ENCODE data around the gene TNFAIP8L1. TPM values are rescaled to one million over a fixed set of nuclear protein-coding genes. Genes with fewer than 3 reads are reported as not detected.

TNFAIP8L1 gene
- total RNA-seq, 1 donor from 2014 or later = 8.2 TPM

- no peak overlapping the region for H3K4me3 Mint-ChIP-seq
- no peaks in the 10 kb centered on the region for H3K36me3 ChIP-seq
These were observed 48.0 kb upstream of the TNFAIP8L1 start for GRCh38 chr19:4591320-4591719.

GRCh38 chr19:4592445-4592844, 46.9 kb upstream of the TNFAIP8L1 start:
- Histone ChIP-seq H3K4me3 (no peak overlapping the region), H3K36me3 (no peaks in the 10 kb centered on the region), H3F3A (ENCODE audit: low read depth) (peaks cover 25% of the 10 kb centered on the region), H2AFZ (replicated peaks) (no peak overlapping the region), H3K79me2 (ENCODE audit: low read depth) (no peaks in the 10 kb centered on the region), H3K4me1 (peaks cover 3% of the 10 kb centered on the region), H4K20me1 (ENCODE audit: low read depth) (peaks cover 4% of the 10 kb centered on the region), H3K9me3 (ENCODE audit: low read depth) (no peaks in the 10 kb centered on the region), H3K27ac (no peak overlapping the region), H3K9ac (no peak overlapping the region), H3K27me3 (peaks cover 25% of the 10 kb centered on the region), H3K4me2 (no peak overlapping the region)
- H3K27ac Mint-ChIP-seq = peak overlapping the region; percentile 13
- no peak for DNase-seq (ENCODE audit: low spot score)
- peaks cover 23% of the 10 kb centered on the region for H3K4me1 Mint-ChIP-seq
- no peaks in the 10 kb centered on the region for H3K36me3 Mint-ChIP-seq
- no peaks in the 10 kb centered on the region for H3K9me3 Mint-ChIP-seq
- no peak overlapping the region for H3K4me3 Mint-ChIP-seq
- H3K27me3 Mint-ChIP-seq (ENCODE audit: insufficient read depth, low read depth) = peaks cover 24% of the 10 kb centered on the region
- no peak for TF ChIP-seq CTCF (IDR thresholded peaks at IDR 0.05)
- no peak for TF ChIP-seq EZH2phosphoT487 (IDR thresholded peaks at IDR 0.05)
- TF ChIP-seq EZH2 (IDR thresholded peaks at IDR 0.05) = no peak

More at GRCh38 chr19:4591320-4591719, 48.0 kb upstream of the TNFAIP8L1 start:
- Mint-ChIP-seq H3K36me3 (no peaks in the 10 kb centered on the region), H3K27ac (no peak overlapping the region), H3K9me3 (no peaks in the 10 kb centered on the region), H3K4me1 (peaks cover 24% of the 10 kb centered on the region), H3K27me3 (ENCODE audit: insufficient read depth, low read depth) (peaks cover 18% of the 10 kb centered on the region)
- peaks cover 27% of the 10 kb centered on the region for H3F3A ChIP-seq (ENCODE audit: low read depth)
- no peak overlapping the region for H2AFZ ChIP-seq (replicated peaks)
- no peaks in the 10 kb centered on the region for H3K79me2 ChIP-seq (ENCODE audit: low read depth)
- no peaks in the 10 kb centered on the region for H4K20me1 ChIP-seq (ENCODE audit: low read depth)
- no peak overlapping the region for H3K27ac ChIP-seq
- H3K4me3 ChIP-seq = no peak overlapping the region
- no peak overlapping the region for H3K4me2 ChIP-seq
- peaks cover 13% of the 10 kb centered on the region for H3K27me3 ChIP-seq
- H3K9ac ChIP-seq = no peak overlapping the region
- DNase-seq (ENCODE audit: low spot score) = no peak
- H3K9me3 ChIP-seq (ENCODE audit: low read depth) = no peaks in the 10 kb centered on the region
- TF ChIP-seq EZH2phosphoT487 (IDR thresholded peaks at IDR 0.05) = no peak
- TF ChIP-seq EZH2 (IDR thresholded peaks at IDR 0.05) = no peak
- TF ChIP-seq CTCF (IDR thresholded peaks at IDR 0.05) = no peak
- peaks cover 3% of the 10 kb centered on the region for H3K4me1 ChIP-seq

- TF ChIP-seq EZH2 (IDR thresholded peaks at IDR 0.05) (no peak), EZH2phosphoT487 (IDR thresholded peaks at IDR 0.05) (no peak), CTCF (IDR thresholded peaks at IDR 0.05) (no peak)
- Histone ChIP-seq H3F3A (ENCODE audit: low read depth) (peaks cover 22% of the 10 kb centered on the region), H3K27me3 (peaks cover 25% of the 10 kb centered on the region), H3K36me3 (no peaks in the 10 kb centered on the region), H3K4me2 (no peak overlapping the region), H3K79me2 (ENCODE audit: low read depth) (no peaks in the 10 kb centered on the region), H3K27ac (no peak overlapping the region), H3K9ac (no peak overlapping the region), H3K4me1 (peaks cover 4% of the 10 kb centered on the region), H2AFZ (replicated peaks) (no peak overlapping the region), H4K20me1 (ENCODE audit: low read depth) (peaks cover 5% of the 10 kb centered on the region), H3K4me3 (no peak overlapping the region), H3K9me3 (ENCODE audit: low read depth) (no peaks in the 10 kb centered on the region)
- Mint-ChIP-seq H3K27ac (no peak overlapping the region), H3K4me3 (no peak overlapping the region), H3K9me3 (no peaks in the 10 kb centered on the region), H3K36me3 (no peaks in the 10 kb centered on the region), H3K27me3 (ENCODE audit: insufficient read depth, low read depth) (peaks cover 26% of the 10 kb centered on the region), H3K4me1 (peaks cover 17% of the 10 kb centered on the region)
- DNase-seq (ENCODE audit: low spot score) = no peak
These were observed 45.9 kb upstream of the TNFAIP8L1 start for GRCh38 chr19:4593409-4593851.

Measured in neural progenitor cell (in vitro differentiated cells).